IPS-18a (cell line): Measurements from ENCODE around the gene EPDR1.
A peak's percentile ranks its signal among the peaks of the same experiment; 100 is the strongest.

Experiments
- H3K27ac ChIP-seq: one replicate; pipeline ENCODE4 v1.5.1; 2013; ENCODE audit warnings: low read length
- H3K27me3 ChIP-seq: one replicate; pipeline ENCODE4 v1.6.1; 2013; ENCODE audit warnings: mild to moderate bottlenecking, low read length; ENCODE audit not compliant: control insufficient read depth, insufficient read depth
- H3K36me3 ChIP-seq: one replicate; pipeline ENCODE4 v1.6.1; 2013; ENCODE audit warnings: low read depth, low read length; ENCODE audit not compliant: control insufficient read depth
- H3K4me1 ChIP-seq: one replicate; pipeline ENCODE4 v1.6.1; 2013; ENCODE audit warnings: low read depth, low read length; ENCODE audit not compliant: control insufficient read depth
- H3K4me3 ChIP-seq: one replicate; pipeline ENCODE4 v1.5.1; 2013; ENCODE audit warnings: low read length
- H3K9ac ChIP-seq: one replicate; pipeline ENCODE4 v1.6.1; 2013; ENCODE audit warnings: mild to moderate bottlenecking, low read length, moderate library complexity
- H3K9me3 ChIP-seq: one replicate; pipeline ENCODE4 v1.6.1; 2013; ENCODE audit warnings: low read depth, low read length; ENCODE audit not compliant: control insufficient read depth

EPDR1 gene

DNA sequence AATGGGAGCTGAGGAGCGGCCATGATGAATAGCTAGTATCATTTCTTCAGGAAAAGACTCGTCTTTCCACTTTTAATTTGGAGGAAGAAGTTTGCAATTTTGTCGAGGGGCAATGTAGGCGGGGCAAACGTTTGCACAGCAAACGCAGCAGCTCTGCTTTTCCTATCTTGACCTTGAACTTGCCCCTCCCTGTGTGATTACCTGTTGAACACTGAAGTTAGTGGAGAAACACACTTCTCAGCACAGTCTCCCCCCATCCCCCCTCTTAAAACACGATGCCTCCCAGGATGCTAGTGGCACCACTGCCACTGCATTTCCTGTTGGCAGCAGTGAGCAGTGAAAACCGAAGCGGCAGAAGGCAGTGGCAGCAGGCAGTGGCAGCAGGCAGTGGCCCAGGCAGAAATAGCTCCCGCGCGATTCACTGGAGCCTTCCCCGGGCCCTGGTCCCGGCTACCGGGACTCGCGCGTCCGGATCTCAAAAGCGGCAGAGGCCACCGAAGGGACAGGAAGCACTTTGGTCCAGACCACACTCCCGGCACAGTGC, at the start of gene EPDR1:
TSS of gene EPDR1 (plus strand) at position 336 of the 544 bp plus-strand sequence. CDS start 300 bp downstream, outside the sequence.
- no peaks in the 10 kb centered on the region for H3K36me3 ChIP-seq
- peak within 1 kb of the TSS; percentile 77 for H3K4me3 ChIP-seq
- peak within 1 kb of the TSS; percentile 66 for H3K9ac ChIP-seq
- no peaks in the 10 kb centered on the region for H3K9me3 ChIP-seq
- peaks cover 50% of the 10 kb centered on the region for H3K27me3 ChIP-seq
- H3K4me1 ChIP-seq, result peaks cover 4% of the 10 kb centered on the region
- H3K27ac ChIP-seq, result no peak within 1 kb of the TSS

DNA sequence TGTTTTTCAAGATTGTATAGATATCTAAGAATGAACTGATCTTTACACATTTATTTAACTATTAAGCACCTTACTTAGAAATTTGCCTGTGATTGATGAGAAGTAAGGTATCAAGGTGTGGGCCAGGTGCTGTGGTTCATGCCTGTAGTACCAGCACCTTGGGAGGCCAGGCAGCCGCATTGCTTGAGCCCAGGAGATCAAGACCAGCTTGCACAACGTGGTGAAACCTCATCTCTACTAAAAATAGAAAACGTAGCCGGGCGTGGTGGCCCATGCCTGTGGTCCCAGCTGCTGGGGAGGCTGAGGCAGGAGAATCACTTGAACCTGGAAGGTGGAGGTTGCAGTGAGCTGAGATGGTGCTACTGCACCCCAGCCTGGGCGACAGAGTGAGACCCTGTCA, 38.4 kb upstream of the EPDR1 start:
- H3K4me3 ChIP-seq, result no peak overlapping the region
- no peak overlapping the region for H3K27ac ChIP-seq
- H3K9me3 ChIP-seq, result no peaks in the 10 kb centered on the region
- no peaks in the 10 kb centered on the region for H3K27me3 ChIP-seq
- H3K36me3 ChIP-seq, result no peaks in the 10 kb centered on the region
- no peak overlapping the region for H3K9ac ChIP-seq
- no peaks in the 10 kb centered on the region for H3K4me1 ChIP-seq

DNA sequence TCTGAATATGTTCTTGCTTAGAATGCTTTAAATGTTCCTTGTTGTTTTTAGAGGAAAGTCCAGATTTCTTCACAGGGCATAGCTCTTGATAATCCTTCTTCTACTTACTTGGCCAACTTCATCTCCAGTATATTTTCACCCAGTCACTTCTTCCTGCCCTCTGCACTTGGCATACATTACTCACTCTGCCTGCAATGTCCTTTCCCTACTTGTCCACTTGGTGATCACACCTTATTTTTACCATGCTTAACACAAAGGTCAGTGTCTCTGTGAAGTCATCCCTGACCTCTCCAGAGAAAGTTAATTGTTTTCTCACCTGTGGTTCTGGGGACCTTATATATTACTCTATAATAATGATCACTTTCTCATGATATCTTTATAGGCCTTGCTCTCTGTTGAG, 27.1 kb upstream of the EPDR1 start:
- Histone ChIP-seq H3K36me3 (no peaks in the 10 kb centered on the region), H3K4me3 (no peak overlapping the region), H3K4me1 (no peaks in the 10 kb centered on the region), H3K27ac (no peak overlapping the region), H3K9ac (no peak overlapping the region), H3K9me3 (no peaks in the 10 kb centered on the region), H3K27me3 (no peaks in the 10 kb centered on the region)

DNA sequence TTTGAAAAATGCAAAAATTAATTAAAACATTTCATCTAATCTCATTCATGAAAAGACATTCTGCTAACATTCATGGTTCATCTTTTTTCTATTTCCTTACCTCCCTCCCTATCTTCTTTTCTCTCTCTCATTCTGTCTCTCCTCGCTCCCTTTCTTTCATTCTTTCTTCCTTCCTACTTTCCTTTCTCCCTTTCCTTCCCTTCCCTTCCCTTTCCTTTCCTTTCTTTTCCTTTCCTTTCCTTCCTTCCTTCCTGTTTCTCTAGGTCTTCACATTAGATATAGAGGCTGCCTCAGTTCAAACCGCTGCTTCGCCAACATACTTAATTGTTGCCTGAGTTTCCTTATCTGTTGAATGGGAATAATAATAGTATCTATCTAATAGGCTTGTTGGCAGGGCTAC, 25.8 kb upstream of the EPDR1 start:
- H3K27ac ChIP-seq, result no peak overlapping the region
- H3K9me3 ChIP-seq, result no peaks in the 10 kb centered on the region
- H3K4me1 ChIP-seq, result no peaks in the 10 kb centered on the region

DNA sequence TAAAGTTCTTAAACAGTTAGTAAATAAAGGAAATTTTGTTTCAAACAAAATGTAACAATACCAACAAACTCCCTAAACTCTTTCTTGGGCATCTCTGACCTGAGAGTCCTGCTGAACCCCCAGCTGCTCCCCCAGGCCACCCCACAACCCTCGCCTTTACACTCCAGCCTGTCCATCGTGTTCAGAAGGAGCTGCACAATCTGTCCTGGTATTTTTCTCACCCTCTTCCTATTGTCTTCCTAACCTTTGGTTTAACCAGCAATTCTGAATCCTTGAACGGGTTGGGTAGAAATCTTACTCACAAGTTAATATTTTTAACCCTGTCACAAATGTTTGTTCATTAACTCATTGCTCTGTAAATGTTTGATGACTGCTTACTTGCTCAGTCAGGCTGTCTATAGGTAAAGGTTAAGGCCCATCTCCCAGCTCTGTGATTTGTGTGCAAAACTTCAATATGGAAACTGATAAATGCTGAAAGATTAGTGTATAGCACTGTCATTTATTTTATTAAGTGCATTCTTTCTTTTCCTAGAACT, 20.7 kb upstream of the EPDR1 start:
- Histone ChIP-seq H3K36me3 (no peaks in the 10 kb centered on the region), H3K27ac (no peak overlapping the region), H3K27me3 (no peaks in the 10 kb centered on the region), H3K9ac (no peak overlapping the region), H3K4me1 (no peaks in the 10 kb centered on the region), H3K9me3 (no peaks in the 10 kb centered on the region), H3K4me3 (no peak overlapping the region)

More for the DNA sequence above, 25.8 kb upstream of the EPDR1 start:
- Histone ChIP-seq H3K36me3 (no peaks in the 10 kb centered on the region), H3K4me3 (no peak overlapping the region), H3K9ac (no peak overlapping the region), H3K27me3 (no peaks in the 10 kb centered on the region)

DNA sequence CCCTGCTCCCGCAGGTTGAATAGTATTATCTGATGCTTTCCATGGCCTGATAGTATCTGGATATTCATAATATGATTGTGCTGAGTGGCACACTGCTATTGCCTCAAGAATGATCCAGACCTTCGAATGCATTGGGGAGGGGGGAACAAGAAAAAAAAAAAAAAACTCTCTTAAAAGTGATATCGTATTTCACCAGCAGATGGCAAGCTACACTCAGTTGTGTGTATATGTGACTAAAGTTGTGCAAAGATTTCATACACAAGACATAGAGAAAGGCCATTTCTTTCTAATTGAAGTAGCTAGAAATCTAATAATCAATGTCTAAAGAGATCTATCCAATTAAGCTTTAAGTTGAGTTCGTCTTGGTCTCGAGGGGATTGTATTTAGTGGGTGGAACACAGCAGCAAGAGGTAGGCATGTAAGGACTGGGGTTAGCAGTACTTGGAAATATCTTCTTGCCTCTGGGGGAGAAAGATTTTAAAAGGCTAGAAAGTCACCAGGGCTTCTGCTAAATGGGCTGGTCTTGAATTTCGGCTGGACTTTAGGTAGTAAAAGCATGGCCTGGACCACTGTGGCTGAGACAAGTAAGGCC, 19.1 kb upstream of the EPDR1 start:
- no peaks in the 10 kb centered on the region for H3K36me3 ChIP-seq
- H3K9me3 ChIP-seq, result no peaks in the 10 kb centered on the region
- no peak overlapping the region for H3K4me3 ChIP-seq
- no peak overlapping the region for H3K27ac ChIP-seq
- no peaks in the 10 kb centered on the region for H3K27me3 ChIP-seq
- H3K4me1 ChIP-seq, result no peaks in the 10 kb centered on the region
- H3K9ac ChIP-seq, result no peak overlapping the region

DNA sequence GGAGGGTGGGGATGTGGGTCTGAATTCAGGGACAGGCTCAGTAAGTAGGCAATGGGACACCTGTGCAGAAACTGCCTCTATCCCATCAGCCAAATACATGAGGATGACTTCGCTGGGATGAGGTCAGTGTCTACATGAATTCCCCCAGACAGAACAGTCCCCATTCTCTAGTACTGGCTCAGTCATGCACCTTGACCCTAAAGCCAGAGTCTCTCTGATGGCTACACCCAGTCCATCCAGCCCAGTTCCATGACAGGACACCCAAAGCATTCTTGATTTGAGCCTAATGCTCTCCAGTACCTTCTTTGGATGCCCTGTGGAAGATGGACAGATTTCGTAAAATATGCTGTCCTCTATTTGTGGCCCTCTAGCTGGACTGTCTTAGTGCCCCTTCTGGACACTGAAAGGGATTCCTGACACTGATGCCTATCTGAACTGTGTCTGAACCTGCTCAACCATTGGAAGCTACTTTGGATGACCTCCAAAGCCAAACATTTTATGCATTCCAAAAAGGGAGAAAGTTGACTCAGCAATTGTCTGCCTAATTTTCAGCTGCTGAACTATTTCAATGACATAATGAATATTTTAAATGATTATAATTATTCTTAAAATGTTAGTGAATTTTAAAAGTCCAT, 18.4 kb upstream of the EPDR1 start:
- no peaks in the 10 kb centered on the region for H3K27me3 ChIP-seq
- H3K36me3 ChIP-seq, result no peaks in the 10 kb centered on the region
- no peaks in the 10 kb centered on the region for H3K4me1 ChIP-seq
- H3K27ac ChIP-seq, result no peak overlapping the region
- H3K4me3 ChIP-seq, result no peak overlapping the region
- no peaks in the 10 kb centered on the region for H3K9me3 ChIP-seq
- H3K9ac ChIP-seq, result no peak overlapping the region

DNA sequence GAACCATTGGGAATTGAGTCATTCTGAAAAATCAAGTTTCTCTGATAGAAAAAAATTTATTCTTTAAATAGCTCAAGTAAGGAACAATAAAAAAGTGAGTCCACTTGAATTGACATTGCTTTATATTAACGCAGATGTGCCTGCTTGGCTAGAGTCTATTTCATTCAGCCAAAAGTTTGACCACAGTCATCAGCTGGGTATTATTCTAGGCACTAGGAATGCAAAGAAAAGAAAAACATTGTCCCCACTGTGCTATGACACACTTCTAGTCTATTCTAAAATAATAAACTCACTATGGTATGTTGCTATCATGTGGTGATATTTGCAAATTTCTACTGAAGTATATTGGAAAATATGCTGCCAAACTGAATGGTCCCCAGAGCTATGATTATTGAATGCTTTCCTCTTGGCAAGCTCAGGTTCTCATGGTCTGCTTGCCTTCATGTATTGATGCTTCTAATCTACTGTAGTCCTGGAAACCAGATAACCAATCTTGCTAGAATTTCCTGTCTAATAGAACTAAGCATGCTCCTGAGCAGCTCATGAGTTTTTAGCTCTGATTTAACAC, 12.1 kb upstream of the EPDR1 start:
- Histone ChIP-seq H3K4me1 (no peaks in the 10 kb centered on the region), H3K27me3 (no peaks in the 10 kb centered on the region), H3K36me3 (no peaks in the 10 kb centered on the region), H3K4me3 (no peak overlapping the region), H3K27ac (no peak overlapping the region), H3K9me3 (no peaks in the 10 kb centered on the region), H3K9ac (no peak overlapping the region)

DNA sequence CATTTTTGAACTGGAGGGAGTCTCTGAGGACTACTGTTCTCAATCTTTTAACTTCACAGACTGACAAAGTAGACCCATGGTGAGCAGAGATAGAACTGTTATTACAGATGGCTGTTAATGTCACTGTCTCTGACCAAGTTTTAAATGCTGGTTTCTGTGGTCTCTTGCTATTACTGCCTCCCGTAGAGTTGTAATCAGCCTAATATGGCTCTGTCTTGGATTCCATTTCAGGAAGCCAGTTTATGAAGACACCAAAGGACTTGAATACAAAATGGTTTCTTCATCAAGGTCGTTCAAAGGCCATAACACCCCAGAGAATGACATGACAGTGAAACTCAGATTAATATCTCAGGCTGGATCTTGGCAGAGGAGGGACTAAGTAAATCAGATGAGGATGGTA, 7.7 kb upstream of the EPDR1 start:
- H3K9me3 ChIP-seq, result no peaks in the 10 kb centered on the region
- peaks cover 41% of the 10 kb centered on the region for H3K27me3 ChIP-seq
- no peaks in the 10 kb centered on the region for H3K36me3 ChIP-seq
- H3K4me3 ChIP-seq, result no peak overlapping the region
- peaks cover 4% of the 10 kb centered on the region for H3K4me1 ChIP-seq
- H3K27ac ChIP-seq, result no peak overlapping the region
- no peak overlapping the region for H3K9ac ChIP-seq

DNA sequence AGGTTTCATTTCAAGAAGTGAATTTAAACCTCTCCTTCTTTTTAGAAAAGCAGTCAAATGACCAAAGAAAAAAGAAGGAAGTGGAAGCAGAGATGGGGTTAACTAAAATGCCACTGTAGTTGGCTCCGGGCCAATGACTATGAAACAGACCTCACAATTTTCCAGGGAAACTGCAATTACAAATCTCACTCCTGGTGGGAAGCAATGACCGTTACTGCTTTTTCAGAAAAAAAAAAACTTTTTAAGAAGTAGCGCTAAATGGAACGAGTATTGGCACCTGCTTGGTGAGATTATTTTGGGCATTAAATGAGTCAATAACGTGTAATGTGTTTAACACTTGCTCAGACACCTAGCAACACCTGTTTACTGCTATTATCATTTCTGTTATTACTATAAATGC, 5.0 kb upstream of the EPDR1 start:
- Histone ChIP-seq H3K4me1 (peaks cover 4% of the 10 kb centered on the region), H3K27me3 (peaks cover 68% of the 10 kb centered on the region), H3K9me3 (no peaks in the 10 kb centered on the region), H3K36me3 (no peaks in the 10 kb centered on the region), H3K9ac (no peak overlapping the region), H3K4me3 (no peak overlapping the region), H3K27ac (no peak overlapping the region)

DNA sequence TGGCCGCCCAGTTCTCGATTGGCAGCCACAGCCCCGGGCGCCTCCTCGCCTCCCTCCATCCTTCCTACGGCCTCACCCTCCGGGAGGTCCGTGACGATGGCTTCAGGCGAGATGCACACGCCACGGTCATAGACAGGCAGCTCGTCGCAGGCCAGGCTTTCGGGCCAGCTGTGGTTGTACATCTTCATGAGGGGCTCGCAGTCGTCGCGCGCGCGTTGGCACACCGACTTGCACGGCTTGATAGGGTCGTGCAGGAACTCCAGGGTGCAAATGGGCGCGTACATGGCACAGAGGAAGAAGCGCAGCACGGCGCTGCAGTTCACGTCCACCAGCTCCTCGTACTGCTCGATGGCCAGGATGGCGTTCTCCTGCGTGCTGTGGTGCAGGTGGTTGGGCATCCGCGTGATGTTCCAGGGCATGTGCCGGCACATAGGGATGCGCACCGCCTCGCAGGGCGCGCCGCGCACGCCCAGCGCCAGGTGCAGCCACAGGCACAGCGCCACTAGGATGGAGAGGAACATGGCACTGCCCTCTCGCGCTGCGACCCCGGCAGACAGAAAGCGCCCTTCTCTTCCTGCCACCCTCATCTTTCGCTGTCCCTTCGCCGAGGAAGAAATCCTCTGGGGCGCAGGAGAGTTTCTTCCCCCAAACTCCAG, 4.3 kb upstream of the EPDR1 start:
- no peaks in the 10 kb centered on the region for H3K9me3 ChIP-seq
- peak overlapping the region; percentile 66 for H3K4me3 ChIP-seq
- H3K27me3 ChIP-seq, result peaks cover 68% of the 10 kb centered on the region
- H3K9ac ChIP-seq, result peak overlapping the region; percentile 13
- H3K27ac ChIP-seq, result no peak overlapping the region
- H3K4me1 ChIP-seq, result peaks cover 4% of the 10 kb centered on the region
- H3K36me3 ChIP-seq, result no peaks in the 10 kb centered on the region
